B cell (primary cell): Measurements from ENCODE around the gene HIF3A. TPM values are rescaled to one million over a fixed set of nuclear protein-coding genes. Genes with fewer than 3 reads are reported as not detected.

ENCODE experiments used
- ATAC-seq: fragments of 200-7000 bp; cut with Tn5 transposase; one replicate; pipeline ENCODE4 v1.10.0; 2021; ENCODE audit warnings: low read depth, mild to moderate bottlenecking, moderate number of reproducible peaks, moderate library complexity
- CTCF ChIA-PET: fragments of 350-600 bp; sonication (Branson Sonifier 250); formaldehyde crosslinking; loops from one replicate; lab custom pipeline; 2021; ENCODE audit warnings: antibody characterized with exemption, inconsistent platforms; lab: Charles Lee
- POLR2A ChIA-PET: fragments of 350-600 bp; sonication (Branson Sonifier 250); formaldehyde crosslinking; loops from one replicate; lab custom pipeline; 2021; ENCODE audit warnings: antibody characterized with exemption; lab: Charles Lee
- DNase-seq: peaks from one replicate; pipeline ENCODE4 v3.0.0; 2013
- H2AFZ ChIP-seq: 2 replicates; pipeline ENCODE4 v1.6.1; 2012; ENCODE audit warnings: mild to moderate bottlenecking, low read depth, low read length; ENCODE audit not compliant: insufficient read depth, poor library complexity, severe bottlenecking
- H3K27ac ChIP-seq, 2 donors: 1 replicate in 1 of 2; 2 replicates in 1 of 2; pipeline ENCODE4 v1.5.1; 2012 to 2013; ENCODE audit warnings: low read length in 2 of 2, mild to moderate bottlenecking in 2 of 2, moderate library complexity in 1 of 2
- H3K27me3 ChIP-seq, 4 experiments: fragments of 200-600 bp in 1 of 4; sonication (generic) in 1 of 4; replicated peaks in 1 of 4; 1 replicate in 2 of 4; 2 replicates in 2 of 4; pipeline versions ENCODE4 v1.6.1 to v1.7.0; 2013 to 2016; ENCODE audit warnings: low read length in 3 of 4, mild to moderate bottlenecking in 2 of 4, mixed read lengths in 1 of 4, moderate library complexity in 1 of 4; ENCODE audit not compliant: insufficient read depth in 4 of 4, control insufficient read depth in 3 of 4; ENCODE audit errors: control extremely low read depth in 1 of 4
- H3K36me3 ChIP-seq, 2 experiments: replicated peaks in 1 of 2; 1 replicate in 1 of 2; 2 replicates in 1 of 2; pipeline versions ENCODE4 v1.6.1 to v1.7.1; 2013; ENCODE audit warnings: low read length in 1 of 2; ENCODE audit not compliant: insufficient read depth in 2 of 2, control insufficient read depth in 1 of 2; ENCODE audit errors: control extremely low read depth in 1 of 2, extremely low read depth in 1 of 2
- H3K4me1 ChIP-seq, 2 donors: fragments of 200-600 bp in 1 of 2; sonication (generic) in 1 of 2; 1 replicate in 1 of 2; 2 replicates in 1 of 2; pipeline versions ENCODE4 v1.5.1 to v1.6.1; 2013 to 2017; ENCODE audit warnings: low read length in 2 of 2; ENCODE audit not compliant: control insufficient read depth in 2 of 2, insufficient read depth in 2 of 2
- H3K4me2 ChIP-seq: replicated peaks from 2 replicates; pipeline ENCODE3; 2012; ENCODE audit warnings: mild to moderate bottlenecking, low read depth, low read length; ENCODE audit not compliant: poor library complexity, severe bottlenecking
- H3K4me3 ChIP-seq, 5 experiments: fragments of 200-600 bp in 1 of 5; sonication (generic) in 1 of 5; 1 replicate in 3 of 5; 2 replicates in 2 of 5; pipeline versions ENCODE4 v1.5.1 to v1.7.0; 2011 to 2016; ENCODE audit warnings: low read length in 4 of 5, mild to moderate bottlenecking in 4 of 5, low read depth in 2 of 5, control low read depth in 1 of 5, moderate library complexity in 1 of 5; ENCODE audit not compliant: insufficient read depth in 1 of 5; ENCODE audit errors: control extremely low read depth in 1 of 5, extremely low read depth in 1 of 5
- H3K79me2 ChIP-seq: fragments of 200-600 bp; sonication (generic); one replicate; pipeline ENCODE4 v1.6.0; 2016; ENCODE audit warnings: low read length; ENCODE audit not compliant: control insufficient read depth, insufficient read depth
- H3K9ac ChIP-seq: fragments of 200-600 bp; sonication (generic); 2 replicates; pipeline ENCODE4 v1.6.1; 2017; ENCODE audit warnings: mild to moderate bottlenecking, low read length, moderate library complexity
- H3K9me3 ChIP-seq, 3 donors: one replicate each; pipeline versions ENCODE4 v1.6.1 to v1.7.1; 2013; ENCODE audit warnings: low read length in 2 of 3; ENCODE audit not compliant: control insufficient read depth in 2 of 3, insufficient read depth in 1 of 3; ENCODE audit errors: control extremely low read depth in 1 of 3
- H4K20me1 ChIP-seq: 2 replicates; pipeline ENCODE4 v1.6.0; 2012; ENCODE audit warnings: mild to moderate bottlenecking, low read length; ENCODE audit not compliant: insufficient read depth, control insufficient read depth, poor library complexity, severe bottlenecking
- H3K27ac Mint-ChIP-seq: one replicate; pipeline ENCODE4 v1.8.0; 2021; ENCODE audit warnings: mixed read lengths
- H3K27me3 Mint-ChIP-seq: one replicate; pipeline ENCODE4 v1.8.0; 2021; ENCODE audit warnings: mixed read lengths
- H3K4me1 Mint-ChIP-seq: one replicate; pipeline ENCODE4 v1.8.0; 2021; ENCODE audit warnings: mixed read lengths
- H3K4me3 Mint-ChIP-seq: one replicate; pipeline ENCODE4 v1.8.0; 2021; ENCODE audit warnings: mixed read lengths
- H3K9me3 Mint-ChIP-seq: one replicate; pipeline ENCODE4 v1.8.0; 2022; ENCODE audit warnings: mixed read lengths; ENCODE audit not compliant: insufficient read depth
- CTCF ChIP-seq: fragments of 200-600 bp; IDR thresholded peaks from one replicate; pipeline ENCODE4 v1.8.0; 2022; ENCODE audit warnings: antibody characterized with exemption, mild to moderate bottlenecking
- EZH2 ChIP-seq: IDR thresholded peaks from 2 replicates; pipeline ENCODE4 v1.6.1; 2012; ENCODE audit warnings: borderline replicate concordance, low read depth, mild to moderate bottlenecking, moderate library complexity, low read length; ENCODE audit not compliant: insufficient read depth, poor library complexity, severe bottlenecking
- WGBS: methylation state at CpG from one replicate; pipeline ENCODE4 v1.1.5; 2013; ENCODE audit warnings: missing lambda C conversion rate; ENCODE audit not compliant: insufficient coverage; 5-methylcytosine and 5-hydroxymethylcytosine counted together
- intact Hi-C: fragments of 100-400 bp; cut with micrococcal nuclease; formaldehyde crosslinking; loops from one replicate; pipeline ENCODE4 v1.10.0; 2022
- polyA plus RNA-seq: library from polyadenylated mRNA; depleted of rRNA; stranded (reverse); fragments of >200 nt; gene quantifications from 2 replicates; pipeline ENCODE4 v1.2.3, GENCODE V29; 2012
- total RNA-seq, 2 donors: library from RNA; stranded (reverse); fragments of 120-200 nt in 1 of 2; gene quantifications; 1 replicate in 1 of 2; 2 replicates in 1 of 2; pipeline versions ENCODE4 v1.2.3 to v1.2.4, GENCODE V29; 2013 to 2022

HIF3A gene
- total and polyA plus RNA-seq, 2 donors (not counting 1 experiment from before 2014, with no cell fraction given) = not detected

GRCh38 chr19:46269101-46269500 lies 27.7 kb upstream of the HIF3A start:
- WGBS = no CpG with 5 or more reads among the region's 7 CpGs
- Mint-ChIP-seq H3K27me3 (peaks cover 43% of the 10 kb centered on the region), H3K4me1 (peaks cover 2% of the 10 kb centered on the region), H3K27ac (no peak overlapping the region), H3K4me3 (no peak overlapping the region), H3K9me3 (no peaks in the 10 kb centered on the region)
- intact Hi-C loops = no loop called here
- no peak overlapping the region for H3K4me3 ChIP-seq
- H3K4me2 ChIP-seq = no peak overlapping the region
- no peaks in the 10 kb centered on the region for H3K79me2 ChIP-seq
- ATAC-seq (no peak), DNase-seq (no peak)
- no peak overlapping the region for H3K9ac ChIP-seq
- peaks cover 0 to 19% (median 10%) of the 10 kb centered on the region in 4 experiments for H3K27me3 ChIP-seq
- no peaks in the 10 kb centered on the region for H3K36me3 ChIP-seq
- H3K4me1 ChIP-seq = no peaks in the 10 kb centered on the region
- POLR2A ChIA-PET = no interaction called here
- CTCF ChIA-PET = interaction anchor here (0.6 to 1.1 kb wide), 2 partner anchors 11 to 240 kb away, joined by 3 to 7 read pairs; no protein-coding TSS in a partner anchor
- TF ChIP-seq EZH2 (no peak), CTCF (no peak)
- H4K20me1 ChIP-seq = no peaks in the 10 kb centered on the region
- H3K27ac ChIP-seq = no peak overlapping the region
- no peak overlapping the region for H2AFZ ChIP-seq
- H3K9me3 ChIP-seq = no peaks in the 10 kb centered on the region

GRCh38 chr19:46270521-46271256 lies 26.2 kb upstream of the HIF3A start:
- TF ChIP-seq EZH2 (no peak), CTCF (no peak)
- ChIA-PET CTCF (interaction anchor here (1.7 kb wide), 1 partner anchor 242 kb away, joined by 6 read pairs; no protein-coding TSS in a partner anchor), POLR2A (no interaction called here)
- H3K4me3 ChIP-seq = no peak overlapping the region
- no peaks in the 10 kb centered on the region for H3K9me3 ChIP-seq
- no peaks in the 10 kb centered on the region for H4K20me1 ChIP-seq
- no peak overlapping the region for H2AFZ ChIP-seq
- Mint-ChIP-seq H3K9me3 (no peaks in the 10 kb centered on the region), H3K4me3 (no peak overlapping the region), H3K27ac (no peak overlapping the region), H3K27me3 (peaks cover 38% of the 10 kb centered on the region), H3K4me1 (peaks cover 2% of the 10 kb centered on the region)
- DNase-seq (no peak), ATAC-seq (no peak)
- no peak overlapping the region for H3K27ac ChIP-seq
- H3K36me3 ChIP-seq = no peaks in the 10 kb centered on the region
- H3K27me3 ChIP-seq = peaks cover 0 to 19% (median 10%) of the 10 kb centered on the region in 4 experiments
- no peak overlapping the region for H3K4me2 ChIP-seq
- intact Hi-C loops = no loop called here
- 28% methylated on average over 14 of the region's 17 CpGs for WGBS
- H3K79me2 ChIP-seq = no peaks in the 10 kb centered on the region
- H3K4me1 ChIP-seq = no peaks in the 10 kb centered on the region
- no peak overlapping the region for H3K9ac ChIP-seq
